GM12873 (cell line): ENCODE data around the gene NDUFS3.

ENCODE experiments used
- TF ChIP-seq, protein P1 (sequence below): IDR thresholded peaks from 2 replicates; pipeline ENCODE4 v1.5.1; 2012; ENCODE audit warnings: low read depth, mild to moderate bottlenecking, moderate library complexity, low read length, control low read depth; ENCODE audit not compliant: insufficient read depth; ENCODE audit errors: missing control alignments

Gene NDUFS3

GRCh38 chr11:47538741-47539565, 39.9 kb upstream of the NDUFS3 start:
- TF ChIP-seq, protein P1, sequence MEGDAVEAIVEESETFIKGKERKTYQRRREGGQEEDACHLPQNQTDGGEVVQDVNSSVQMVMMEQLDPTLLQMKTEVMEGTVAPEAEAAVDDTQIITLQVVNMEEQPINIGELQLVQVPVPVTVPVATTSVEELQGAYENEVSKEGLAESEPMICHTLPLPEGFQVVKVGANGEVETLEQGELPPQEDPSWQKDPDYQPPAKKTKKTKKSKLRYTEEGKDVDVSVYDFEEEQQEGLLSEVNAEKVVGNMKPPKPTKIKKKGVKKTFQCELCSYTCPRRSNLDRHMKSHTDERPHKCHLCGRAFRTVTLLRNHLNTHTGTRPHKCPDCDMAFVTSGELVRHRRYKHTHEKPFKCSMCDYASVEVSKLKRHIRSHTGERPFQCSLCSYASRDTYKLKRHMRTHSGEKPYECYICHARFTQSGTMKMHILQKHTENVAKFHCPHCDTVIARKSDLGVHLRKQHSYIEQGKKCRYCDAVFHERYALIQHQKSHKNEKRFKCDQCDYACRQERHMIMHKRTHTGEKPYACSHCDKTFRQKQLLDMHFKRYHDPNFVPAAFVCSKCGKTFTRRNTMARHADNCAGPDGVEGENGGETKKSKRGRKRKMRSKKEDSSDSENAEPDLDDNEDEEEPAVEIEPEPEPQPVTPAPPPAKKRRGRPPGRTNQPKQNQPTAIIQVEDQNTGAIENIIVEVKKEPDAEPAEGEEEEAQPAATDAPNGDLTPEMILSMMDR: no peak

GRCh38 chr11:47539681-47540039, 39.2 kb upstream of the NDUFS3 start:
- TF ChIP-seq, protein P1: no peak

DNA sequence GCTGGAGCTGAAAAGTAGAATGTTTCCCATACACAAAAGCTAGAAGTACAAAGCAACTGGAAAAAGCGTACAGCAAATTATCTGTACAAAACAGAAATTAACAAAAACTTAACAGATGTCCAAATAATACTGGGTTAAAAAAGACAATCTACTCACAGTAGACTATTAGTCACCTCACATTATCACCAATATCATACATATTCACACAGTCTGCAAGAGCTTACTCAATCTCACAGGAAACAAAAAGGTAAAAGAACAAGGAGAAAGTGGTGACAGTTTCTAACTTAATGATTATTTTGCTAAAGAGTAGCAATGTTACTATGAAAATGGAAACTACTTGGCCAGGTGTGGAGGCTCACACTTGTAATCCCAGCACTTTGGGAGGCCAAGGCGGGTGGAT, 37.8 kb upstream of the NDUFS3 start:
- TF ChIP-seq, protein P1: no peak

GRCh38 chr11:47545298-47545697, 33.6 kb upstream of the NDUFS3 start:
- TF ChIP-seq, protein P1: no peak

- TF ChIP-seq, protein P1: no peak
Observed at GRCh38 chr11:47550288-47551047, 28.4 kb upstream of the NDUFS3 start.

GRCh38 chr11:47551086-47551485, 27.8 kb upstream of the NDUFS3 start:
- TF ChIP-seq, protein P1: peak; percentile 76

- TF ChIP-seq, protein P1: no peak
Observed at GRCh38 chr11:47552056-47552565, 26.8 kb upstream of the NDUFS3 start.
